AG04450 (cell line): ENCODE measurements around the gene EEF1G. TPM values are rescaled to one million over a fixed set of nuclear protein-coding genes. Genes with fewer than 3 reads are reported as not detected.
A peak's percentile ranks its signal among the peaks of the same experiment; 100 is the strongest.
"Not testable (repeated sequence)": the region's sequence is repeated elsewhere in the genome, so short reads cannot be mapped to it uniquely, and the experiment has no call there.

Source experiments
- CTCF ChIA-PET: fragments of 300-600, 350-600 bp; formaldehyde crosslinking; extraction: SDS; loops from one replicate; lab custom pipeline; 2022; ENCODE audit warnings: antibody characterized with exemption, inconsistent platforms; lab: Charles Lee
- POLR2A ChIA-PET: fragments of 350-600 bp; formaldehyde crosslinking; extraction: SDS; loops from one replicate; lab custom pipeline; 2021; ENCODE audit warnings: antibody characterized with exemption, inconsistent platforms; lab: Yijun Ruan, JAX
- DNase-seq: peaks from one replicate; pipeline ENCODE4 v3.0.0-alpha.2; 2011; ENCODE audit warnings: low read depth, low spot score
- H3K27ac ChIP-seq: one replicate; pipeline ENCODE4 v1.5.1; 2012; ENCODE audit warnings: low read depth, low read length, control low read depth
- H3K27me3 ChIP-seq: one replicate; pipeline ENCODE4 v1.6.0; 2012; ENCODE audit warnings: low read length; ENCODE audit not compliant: control insufficient read depth, insufficient read depth
- H3K4me3 ChIP-seq: 2 replicates; pipeline ENCODE4 v1.5.1; 2011; ENCODE audit warnings: mild to moderate bottlenecking, low read depth, low read length, control low read depth
- H3K9me3 ChIP-seq: 2 replicates; pipeline ENCODE4 v1.5.1; 2012; ENCODE audit warnings: low read length; ENCODE audit not compliant: control insufficient read depth, insufficient read depth
- CTCF ChIP-seq: IDR thresholded peaks from 2 replicates; pipeline ENCODE4 v1.5.1; 2011; ENCODE audit warnings: low read depth, low read length, control low read depth, inconsistent platforms
- polyA plus RNA-seq: library from polyadenylated mRNA; depleted of rRNA; stranded (reverse); fragments of >200 nt; gene quantifications from 2 replicates; pipeline ENCODE4 v1.2.3, GENCODE V29; 2011

The EEF1G gene
- polyA plus RNA-seq, 1 experiment: 2,186 TPM

DNA sequence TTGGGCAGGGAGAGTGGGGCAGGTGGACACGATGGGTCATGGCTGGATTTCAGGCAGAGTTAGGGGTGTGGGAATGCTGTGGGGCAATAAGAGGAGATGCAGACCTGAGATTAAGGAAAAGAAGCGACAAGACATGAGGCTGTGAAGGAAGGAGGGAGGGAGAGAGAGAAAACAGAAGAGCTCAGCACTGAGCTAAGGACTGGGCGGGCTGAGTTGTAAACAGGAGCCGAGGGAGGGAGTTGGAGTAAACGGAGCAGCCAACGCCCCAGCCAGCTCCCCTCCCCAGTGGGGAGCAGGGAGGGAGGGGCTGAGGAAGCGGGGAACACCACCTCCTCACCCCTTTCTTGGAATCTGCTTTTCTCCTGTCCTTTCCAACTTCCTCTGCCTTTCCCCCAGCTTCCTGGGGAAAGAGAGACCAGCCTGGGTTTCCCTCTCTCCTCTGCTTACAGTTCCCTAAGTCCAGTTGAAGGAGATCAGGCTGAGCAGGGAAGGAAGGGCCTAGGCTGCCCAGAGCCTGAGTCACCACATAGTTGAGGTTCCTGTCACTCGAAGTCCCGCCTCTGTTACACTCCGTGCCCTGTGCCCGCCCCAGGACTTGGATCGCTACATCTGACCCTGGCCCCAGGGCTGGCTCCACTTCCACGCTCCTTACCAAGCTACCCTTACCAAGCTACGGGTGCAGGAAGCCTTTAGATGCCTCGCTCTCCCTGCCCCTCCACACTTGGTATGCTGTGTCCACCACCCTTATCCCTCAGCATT lies 20.4 kb downstream of the EEF1G start:
- no peaks in the 10 kb centered on the region; the same call in 1 of the 2 replicates for H3K9me3 ChIP-seq
- ChIA-PET CTCF (interaction anchor here (1.4 to 5.1 kb wide), 5 partner anchors 7 to 174 kb away, joined by 3 to 38 read pairs (median 32); no protein-coding TSS in a partner anchor), POLR2A (interaction anchor here (0.6 to 4.6 kb wide), 14 partner anchors 9 to 288 kb away, joined by 3 to 28 read pairs (median 6); partner anchors contain the start of genes C11orf98, CSKMT, EEF1G and MTA2)
- no peaks in the 10 kb centered on the region for H3K27me3 ChIP-seq
- peak; percentile 84 for DNase-seq
- H3K27ac ChIP-seq: peak overlapping the region; percentile 97
- TF ChIP-seq CTCF: no peak
- peak overlapping the region; percentile 49 for H3K4me3 ChIP-seq

DNA sequence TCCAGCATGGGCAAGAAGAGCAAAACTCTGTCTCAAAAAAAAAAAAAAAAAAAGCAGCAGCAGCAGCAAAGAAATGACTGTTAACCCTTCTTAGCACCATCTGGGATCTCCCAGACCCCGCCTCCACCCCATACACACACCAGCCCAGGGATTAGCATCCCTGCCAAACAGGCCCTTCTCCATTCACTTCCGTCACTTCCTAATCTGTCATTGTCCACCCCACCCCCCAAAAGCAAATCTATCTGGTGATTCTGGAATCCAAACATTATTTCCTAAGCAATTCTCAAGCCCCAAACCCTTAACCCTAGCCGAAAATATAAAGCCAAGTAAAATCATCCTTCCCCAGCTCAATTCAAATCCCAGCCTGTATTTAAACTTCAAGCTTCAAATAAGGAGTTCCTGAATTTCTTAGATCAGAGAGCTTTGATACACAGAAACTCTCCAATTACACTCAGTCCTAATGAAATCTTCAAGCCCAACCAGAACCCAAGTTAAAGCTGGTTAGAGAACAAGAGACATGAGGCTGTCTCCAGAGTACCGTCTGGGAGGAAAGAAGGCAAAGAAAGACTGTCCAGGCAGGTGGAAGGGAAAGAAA lies 21.1 kb downstream of the EEF1G start:
- peak overlapping the region; percentile 49 for H3K4me3 ChIP-seq
- ChIA-PET CTCF (interaction anchor here (1.4 to 5.1 kb wide), 5 partner anchors 8 to 173 kb away, joined by 3 to 38 read pairs (median 32); no protein-coding TSS in a partner anchor), POLR2A (interaction anchor here (0.6 to 4.6 kb wide), 15 partner anchors 9 to 289 kb away, joined by 3 to 28 read pairs (median 5); partner anchors contain the start of genes C11orf98, CSKMT, EEF1G and MTA2)
- no peaks in the 10 kb centered on the region for H3K27me3 ChIP-seq
- peak overlapping the region; percentile 97 for H3K27ac ChIP-seq
- TF ChIP-seq CTCF: no peak
- DNase-seq: no peak
- no peaks in the 10 kb centered on the region; the same call in 1 of the 2 replicates for H3K9me3 ChIP-seq

DNA sequence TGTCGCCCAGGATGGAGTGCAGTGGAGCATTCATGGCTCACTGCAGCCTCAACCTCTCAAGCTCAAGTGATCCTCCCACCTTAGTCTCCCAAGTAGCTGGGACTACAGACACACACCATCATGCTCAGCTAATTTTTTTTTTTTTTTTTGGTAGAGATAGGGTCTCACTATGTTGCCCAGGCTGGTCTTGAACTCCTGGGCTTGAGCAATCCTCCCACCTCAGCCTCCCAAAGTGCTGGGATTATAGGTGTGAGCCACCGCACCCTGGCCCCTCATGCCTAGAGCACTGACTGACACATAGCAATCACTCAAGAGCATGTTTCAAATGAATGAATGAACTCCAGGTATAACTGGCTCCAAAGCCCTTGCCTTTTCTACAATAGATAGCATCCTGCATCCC lies 23.2 kb downstream of the EEF1G start:
- POLR2A ChIA-PET, DNase-seq, H3K9me3 ChIP-seq, H3K27me3 ChIP-seq, H3K27ac ChIP-seq, H3K4me3 ChIP-seq: not testable (repeated sequence)
- CTCF ChIA-PET: interaction anchor here (0.6 to 5.1 kb wide), 5 partner anchors 7 to 754 kb away, joined by 3 to 38 read pairs (median 32); no protein-coding TSS in a partner anchor

GRCh38 chr11:62548545-62549335 lies 25.0 kb downstream of the EEF1G start:
- TF ChIP-seq CTCF: no peak
- POLR2A ChIA-PET: no interaction called here
- Histone ChIP-seq H3K4me3 (no peak overlapping the region), H3K9me3 (peaks cover 6% of the 10 kb centered on the region; the same call in 1 of the 2 replicates), H3K27ac (no peak overlapping the region), H3K27me3 (no peaks in the 10 kb centered on the region)
- CTCF ChIA-PET: interaction anchor here (0.6 to 2.0 kb wide), 3 partner anchors 11 to 153 kb away, joined by 3 to 20 read pairs (median 4); no protein-coding TSS in a partner anchor
- no peak for DNase-seq
